ENCODE measurements around the gene ZNF581. TPM values are rescaled to one million over a fixed set of nuclear protein-coding genes. Genes with fewer than 3 reads are reported as not detected.
A peak's percentile ranks its signal among the peaks of the same experiment; 100 is the strongest.

ZNF581 gene
- total RNA-seq, 1 donor = 19.0 TPM

- peak within 1 kb of the TSS; percentile 52 for H3K4me3 ChIP-seq (ENCODE audit: low read length)
- no peaks in the 10 kb centered on the region for H3K9me3 ChIP-seq (ENCODE audit: low read depth, low read length)
- no peaks in the 10 kb centered on the region for H3K27me3 ChIP-seq (ENCODE audit: insufficient read depth, low read length)
- H3K4me1 ChIP-seq (ENCODE audit: insufficient read depth, low read length) = peaks cover 42% of the 10 kb centered on the region
Observed at GRCh38 chr19:55647732-55648584, 4.5 kb downstream of the ZNF581 start, which contains the start of gene CCDC106. Gene CCDC106 (plus strand): TSS chr19:55648212. CDS start chr19:55649047, 835 bp downstream.

GRCh38 chr19:55648585-55649267, 5.3 kb downstream of the ZNF581 start:
- Histone ChIP-seq H3K4me3 (ENCODE audit: low read length) (peak overlapping the region; percentile 52), H3K9me3 (ENCODE audit: low read depth, low read length) (no peaks in the 10 kb centered on the region), H3K27me3 (ENCODE audit: insufficient read depth, low read length) (no peaks in the 10 kb centered on the region), H3K4me1 (ENCODE audit: insufficient read depth, low read length) (peaks cover 43% of the 10 kb centered on the region)

- Histone ChIP-seq H3K4me1 (ENCODE audit: insufficient read depth, low read length) (peaks cover 35% of the 10 kb centered on the region), H3K4me3 (ENCODE audit: low read length) (no peak overlapping the region), H3K9me3 (ENCODE audit: low read depth, low read length) (no peaks in the 10 kb centered on the region), H3K27me3 (ENCODE audit: insufficient read depth, low read length) (no peaks in the 10 kb centered on the region)
Observed at GRCh38 chr19:55649268-55650125, 6.0 kb downstream of the ZNF581 start.

GRCh38 chr19:55650126-55650557, 6.7 kb downstream of the ZNF581 start:
- no peaks in the 10 kb centered on the region for H3K27me3 ChIP-seq (ENCODE audit: insufficient read depth, low read length)

GRCh38 chr19:55650602-55651230, 7.3 kb downstream of the ZNF581 start:
- Histone ChIP-seq H3K4me3 (ENCODE audit: low read length) (no peak overlapping the region), H3K27me3 (ENCODE audit: insufficient read depth, low read length) (no peaks in the 10 kb centered on the region)

More at GRCh38 chr19:55650126-55650557, 6.7 kb downstream of the ZNF581 start:
- Histone ChIP-seq H3K9me3 (ENCODE audit: low read depth, low read length) (no peaks in the 10 kb centered on the region), H3K4me1 (ENCODE audit: insufficient read depth, low read length) (peaks cover 29% of the 10 kb centered on the region), H3K4me3 (ENCODE audit: low read length) (no peak overlapping the region)

GRCh38 chr19:55651236-55651635, 7.8 kb downstream of the ZNF581 start:
- no peaks in the 10 kb centered on the region for H3K27me3 ChIP-seq (ENCODE audit: insufficient read depth, low read length)
- H3K4me3 ChIP-seq (ENCODE audit: low read length) = no peak overlapping the region
- H3K4me1 ChIP-seq (ENCODE audit: insufficient read depth, low read length) = peaks cover 37% of the 10 kb centered on the region
- H3K9me3 ChIP-seq (ENCODE audit: low read depth, low read length) = no peaks in the 10 kb centered on the region

More at GRCh38 chr19:55650602-55651230, 7.3 kb downstream of the ZNF581 start:
- Histone ChIP-seq H3K4me1 (ENCODE audit: insufficient read depth, low read length) (peaks cover 32% of the 10 kb centered on the region), H3K9me3 (ENCODE audit: low read depth, low read length) (no peaks in the 10 kb centered on the region)

GRCh38 chr19:55652311-55653128, 9.1 kb downstream of the ZNF581 start:
- H3K9me3 ChIP-seq (ENCODE audit: low read depth, low read length) = no peaks in the 10 kb centered on the region
- peaks cover 42% of the 10 kb centered on the region for H3K4me1 ChIP-seq (ENCODE audit: insufficient read depth, low read length)
- H3K27me3 ChIP-seq (ENCODE audit: insufficient read depth, low read length) = no peaks in the 10 kb centered on the region
- no peak overlapping the region for H3K4me3 ChIP-seq (ENCODE audit: low read length)

GRCh38 chr19:55653651-55654322, 10.3 kb downstream of the ZNF581 start:
- peak overlapping the region; percentile 91 for H3K4me3 ChIP-seq (ENCODE audit: low read length)
- no peaks in the 10 kb centered on the region for H3K9me3 ChIP-seq (ENCODE audit: low read depth, low read length)
- H3K4me1 ChIP-seq (ENCODE audit: insufficient read depth, low read length) = peaks cover 44% of the 10 kb centered on the region
- no peaks in the 10 kb centered on the region for H3K27me3 ChIP-seq (ENCODE audit: insufficient read depth, low read length)

GRCh38 chr19:55654323-55654867, 10.9 kb downstream of the ZNF581 start:
- peak overlapping the region; percentile 91 for H3K4me3 ChIP-seq (ENCODE audit: low read length)
- H3K4me1 ChIP-seq (ENCODE audit: insufficient read depth, low read length) = peaks cover 44% of the 10 kb centered on the region
- H3K27me3 ChIP-seq (ENCODE audit: insufficient read depth, low read length) = no peaks in the 10 kb centered on the region
- H3K9me3 ChIP-seq (ENCODE audit: low read depth, low read length) = no peaks in the 10 kb centered on the region

- H3K4me1 ChIP-seq (ENCODE audit: insufficient read depth, low read length) = peaks cover 48% of the 10 kb centered on the region
- H3K4me3 ChIP-seq (ENCODE audit: low read length) = peak within 1 kb of the TSS; percentile 91
- no peaks in the 10 kb centered on the region for H3K27me3 ChIP-seq (ENCODE audit: insufficient read depth, low read length)
- no peaks in the 10 kb centered on the region for H3K9me3 ChIP-seq (ENCODE audit: low read depth, low read length)
Observed at GRCh38 chr19:55654868-55655647, 11.6 kb downstream of the ZNF581 start, which contains the start of gene U2AF2. Gene U2AF2 (plus strand): TSS chr19:55655035. CDS start chr19:55655105, 70 bp downstream.

- Histone ChIP-seq H3K4me3 (ENCODE audit: low read length) (peak overlapping the region; percentile 91), H3K9me3 (ENCODE audit: low read depth, low read length) (no peaks in the 10 kb centered on the region), H3K4me1 (ENCODE audit: insufficient read depth, low read length) (peaks cover 48% of the 10 kb centered on the region), H3K27me3 (ENCODE audit: insufficient read depth, low read length) (no peaks in the 10 kb centered on the region)
Observed at GRCh38 chr19:55655648-55656040, 12.2 kb downstream of the ZNF581 start.

GRCh38 chr19:55656552-55656951, 13.1 kb downstream of the ZNF581 start:
- H3K4me3 ChIP-seq (ENCODE audit: low read length) = no peak overlapping the region

More at GRCh38 chr19:55656552-55656951, 13.1 kb downstream of the ZNF581 start:
- H3K9me3 ChIP-seq (ENCODE audit: low read depth, low read length) = no peaks in the 10 kb centered on the region
- peaks cover 48% of the 10 kb centered on the region for H3K4me1 ChIP-seq (ENCODE audit: insufficient read depth, low read length)
- H3K27me3 ChIP-seq (ENCODE audit: insufficient read depth, low read length) = no peaks in the 10 kb centered on the region
